Gastrocnemius medialis (tissue), 4 donors: Measurements from ENCODE around the gene CLPSL2.

Source experiments
- POLR2A ChIP-seq, 2 donors: fragments of 450-650 bp; IDR thresholded peaks; one replicate each; pipeline ENCODE4 v1.6.1; 2017; ENCODE audit warnings: antibody characterized with exemption in 2 of 2, mild to moderate bottlenecking in 2 of 2, moderate library complexity in 2 of 2
- TF ChIP-seq, protein P1 (sequence below), 5 experiments: fragments of 450-650 bp in 3 of 5; fragments of 200-600 bp in 2 of 5; sonication (generic) in 2 of 5; IDR thresholded peaks in 4 of 5; conservative IDR thresholded peaks in 1 of 5; 1 replicate in 4 of 5; 2 replicates in 1 of 5; pipeline ENCODE4 v1.5.1; 2016 to 2019; ENCODE audit warnings: antibody characterized with exemption in 5 of 5, mild to moderate bottlenecking in 3 of 5, moderate library complexity in 3 of 5

GRCh38 chr6:35759426-35759825 lies 17.0 kb upstream of the CLPSL2 start:
- TF ChIP-seq, protein P1, sequence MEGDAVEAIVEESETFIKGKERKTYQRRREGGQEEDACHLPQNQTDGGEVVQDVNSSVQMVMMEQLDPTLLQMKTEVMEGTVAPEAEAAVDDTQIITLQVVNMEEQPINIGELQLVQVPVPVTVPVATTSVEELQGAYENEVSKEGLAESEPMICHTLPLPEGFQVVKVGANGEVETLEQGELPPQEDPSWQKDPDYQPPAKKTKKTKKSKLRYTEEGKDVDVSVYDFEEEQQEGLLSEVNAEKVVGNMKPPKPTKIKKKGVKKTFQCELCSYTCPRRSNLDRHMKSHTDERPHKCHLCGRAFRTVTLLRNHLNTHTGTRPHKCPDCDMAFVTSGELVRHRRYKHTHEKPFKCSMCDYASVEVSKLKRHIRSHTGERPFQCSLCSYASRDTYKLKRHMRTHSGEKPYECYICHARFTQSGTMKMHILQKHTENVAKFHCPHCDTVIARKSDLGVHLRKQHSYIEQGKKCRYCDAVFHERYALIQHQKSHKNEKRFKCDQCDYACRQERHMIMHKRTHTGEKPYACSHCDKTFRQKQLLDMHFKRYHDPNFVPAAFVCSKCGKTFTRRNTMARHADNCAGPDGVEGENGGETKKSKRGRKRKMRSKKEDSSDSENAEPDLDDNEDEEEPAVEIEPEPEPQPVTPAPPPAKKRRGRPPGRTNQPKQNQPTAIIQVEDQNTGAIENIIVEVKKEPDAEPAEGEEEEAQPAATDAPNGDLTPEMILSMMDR (IDR thresholded peaks at IDR 0.05 in 4 of 5, conservative IDR thresholded peaks at IDR 0.05 in 1 of 5) = no peak
- no peak for TF ChIP-seq POLR2A (IDR thresholded peaks at IDR 0.05)
